Stimulated activated CD4-positive, alpha-beta T cell treated with anti-CD3 and anti-CD28 coated beads, Interleukin-1b, Interleukin-23, amount 100 ng/mL, for 48 hours (primary cell): ENCODE results near the gene ZSWIM6.
A peak's percentile ranks its signal among the peaks of the same experiment; 100 is the strongest.

Experiments
- DNase-seq: peaks from one replicate; pipeline ENCODE4 v3.0.0-alpha.2; 2020

The ZSWIM6 gene

DNA sequence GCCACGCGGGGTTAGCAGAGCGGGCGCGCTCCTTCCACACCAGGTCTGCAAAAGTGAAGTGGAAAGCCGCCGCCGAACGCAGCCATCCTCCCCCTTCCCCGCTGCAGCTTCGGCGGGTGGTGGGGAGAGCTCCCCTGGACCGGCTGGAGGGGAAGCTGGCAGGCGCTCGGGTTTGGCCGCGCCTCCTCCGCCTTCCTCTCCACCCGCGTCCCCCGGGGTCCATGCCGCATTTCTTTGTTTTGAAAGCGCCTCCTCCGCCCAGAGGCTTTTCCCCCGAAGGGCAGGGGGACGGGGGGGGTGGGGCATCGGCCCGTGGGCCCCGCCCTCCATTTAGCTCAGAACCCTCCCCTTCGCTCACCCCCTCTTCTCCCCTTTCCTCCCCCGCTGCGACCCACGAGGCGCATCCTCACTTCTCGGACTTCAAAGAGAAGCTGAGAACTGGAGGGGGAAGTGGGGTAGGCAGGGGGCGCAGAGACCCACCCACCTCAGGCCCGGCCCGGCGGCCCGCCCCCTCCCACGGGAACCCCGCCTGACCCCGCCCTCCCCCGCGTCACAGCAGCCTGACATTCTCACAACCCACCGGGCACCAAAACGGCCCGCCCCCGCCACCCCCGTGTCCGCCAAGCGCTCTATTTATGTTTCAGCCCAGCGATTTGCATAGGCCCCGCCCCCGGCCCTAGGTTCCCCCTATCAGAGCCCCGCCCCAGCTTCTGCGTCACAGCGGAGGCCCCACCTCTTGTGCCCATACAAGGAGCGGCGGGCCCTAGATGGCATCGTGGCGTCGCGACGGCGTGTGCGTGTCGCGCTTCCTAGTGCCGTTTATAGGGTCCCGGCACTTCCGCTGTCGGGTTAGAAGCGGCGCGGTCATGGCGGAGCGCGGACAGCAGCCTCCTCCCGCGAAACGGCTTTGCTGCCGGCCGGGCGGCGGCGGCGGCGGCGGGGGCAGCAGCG is at the start of gene ZSWIM6:
Gene ZSWIM6, plus strand, starts transcription at position 852 of the 951 bp plus-strand sequence. Its CDS starts 15 bp downstream, at position 867.
- DNase-seq: peak; percentile 98

DNA sequence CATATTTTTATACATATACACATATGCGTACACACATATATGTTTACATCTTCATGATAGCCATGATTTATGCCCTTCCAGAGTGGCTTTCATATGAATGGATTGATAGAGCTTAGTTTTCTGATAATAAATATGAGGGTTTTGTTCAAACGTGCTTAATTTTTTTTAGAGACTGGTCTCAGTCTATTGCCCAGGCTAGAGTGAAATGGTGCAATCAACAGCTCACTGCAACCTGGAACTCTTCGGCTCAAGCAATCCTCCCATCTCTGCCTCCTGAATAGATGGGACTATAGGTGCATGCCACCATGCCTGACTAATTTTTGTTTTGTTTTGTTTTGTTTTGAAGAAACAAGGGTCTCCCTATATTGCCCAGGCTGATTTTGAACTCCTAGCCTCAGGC is 48.6 kb upstream of the ZSWIM6 start:
- no peak for DNase-seq

GRCh38 chr5:61285531-61285930 is 46.5 kb upstream of the ZSWIM6 start:
- no peak for DNase-seq

DNA sequence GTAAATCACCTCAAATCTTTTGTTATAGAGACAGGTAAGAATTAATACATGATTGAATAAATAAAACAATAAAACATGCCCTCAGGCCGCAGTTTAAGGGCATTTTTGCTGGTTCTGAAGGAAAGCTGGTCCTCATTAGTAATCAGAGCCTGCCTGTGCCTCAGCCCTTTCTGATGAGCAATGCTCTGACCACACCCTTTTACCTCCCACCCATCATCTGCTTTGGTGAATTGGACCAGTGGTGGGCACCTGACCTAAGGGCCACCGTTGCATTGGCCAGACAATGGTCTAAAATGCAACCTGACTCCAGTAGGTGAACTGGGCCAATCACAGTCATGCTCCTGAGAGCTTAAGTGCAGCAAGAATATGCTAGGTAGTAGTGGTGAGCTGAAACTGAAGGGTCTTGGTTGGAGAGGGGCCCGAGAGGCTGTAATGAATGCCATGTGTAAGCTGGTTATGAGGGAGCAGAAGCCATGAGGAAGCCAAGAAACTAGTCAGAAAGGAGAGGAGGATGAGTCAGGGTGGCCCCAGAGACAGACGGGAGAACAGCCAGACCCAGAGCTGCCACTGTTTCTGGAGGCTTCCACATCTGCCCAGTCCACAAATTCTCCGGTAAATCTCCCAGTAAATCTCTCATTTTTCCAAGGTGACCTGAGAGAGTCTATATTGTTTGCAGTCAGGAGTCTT is 45.5 kb upstream of the ZSWIM6 start:
- no peak for DNase-seq

GRCh38 chr5:61287474-61287873 is 44.6 kb upstream of the ZSWIM6 start:
- DNase-seq: no peak

DNA sequence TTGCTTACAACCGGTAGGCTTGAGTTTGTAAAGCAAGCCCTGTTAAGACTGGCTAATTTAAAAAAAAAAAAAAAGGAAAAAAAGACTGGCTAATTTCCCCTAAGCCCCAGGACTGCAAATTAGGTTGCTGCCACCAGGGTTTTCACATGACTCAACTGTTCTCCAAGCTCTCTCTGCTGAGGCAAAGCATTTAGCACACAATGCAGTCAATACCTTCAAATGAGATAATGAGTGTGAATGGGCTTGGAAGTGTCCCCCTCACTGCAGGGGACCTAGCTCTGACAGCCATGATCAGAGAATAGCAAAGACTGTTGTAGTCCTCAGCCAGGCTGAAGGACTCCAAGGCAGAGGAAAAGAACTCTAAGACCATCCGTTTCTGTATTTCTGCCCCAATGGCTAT is 42.8 kb upstream of the ZSWIM6 start:
- DNase-seq: no peak

- no peak for DNase-seq
These were observed 42.3 kb upstream of the ZSWIM6 start for GRCh38 chr5:61289669-61290306.

GRCh38 chr5:61290791-61291210 is 41.3 kb upstream of the ZSWIM6 start:
- DNase-seq: no peak

GRCh38 chr5:61292062-61292657 is 39.9 kb upstream of the ZSWIM6 start:
- no peak for DNase-seq

DNA sequence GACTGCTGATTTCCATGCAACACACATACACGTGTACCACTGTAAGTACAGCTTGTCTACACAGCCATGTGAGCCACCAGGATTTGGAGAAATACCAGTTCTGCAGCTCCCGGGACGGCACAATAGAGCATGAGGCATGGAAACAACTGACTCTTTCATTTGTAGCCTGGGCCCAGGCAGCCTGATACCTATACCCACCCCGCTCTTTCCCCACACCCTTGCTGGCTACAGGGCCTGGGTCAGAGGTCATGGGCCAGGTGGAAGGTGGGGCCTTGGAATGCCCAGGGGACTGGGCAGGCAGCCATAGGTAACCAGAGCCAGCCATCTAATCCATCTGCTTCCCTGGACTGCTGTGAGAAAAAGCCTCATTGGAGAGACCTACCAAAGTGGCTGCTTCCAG is 39.0 kb upstream of the ZSWIM6 start:
- no peak for DNase-seq

GRCh38 chr5:61293873-61294272 is 38.2 kb upstream of the ZSWIM6 start:
- no peak for DNase-seq

GRCh38 chr5:61295365-61295764 is 36.7 kb upstream of the ZSWIM6 start:
- no peak for DNase-seq

GRCh38 chr5:61298066-61298465 is 34.0 kb upstream of the ZSWIM6 start:
- no peak for DNase-seq

DNA sequence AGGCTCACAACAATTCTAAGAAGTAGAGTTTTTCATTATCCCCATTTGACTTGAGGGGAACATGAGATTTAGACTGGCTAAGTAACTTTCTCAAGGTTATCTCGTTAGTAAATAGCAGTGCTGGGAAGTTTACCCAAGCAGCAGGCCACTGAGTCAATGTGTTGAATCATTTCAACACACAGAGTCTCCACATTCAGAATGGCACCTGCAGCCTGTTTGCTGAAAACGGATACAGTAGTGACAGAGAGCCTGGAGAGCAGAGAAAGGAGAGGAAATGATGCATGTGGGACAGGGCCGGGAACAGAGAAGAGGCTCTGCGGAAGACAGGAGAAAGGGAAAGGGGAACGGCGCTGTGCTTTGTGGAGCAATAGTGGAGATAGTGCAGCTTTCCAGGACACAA is 33.5 kb upstream of the ZSWIM6 start:
- no peak for DNase-seq

DNA sequence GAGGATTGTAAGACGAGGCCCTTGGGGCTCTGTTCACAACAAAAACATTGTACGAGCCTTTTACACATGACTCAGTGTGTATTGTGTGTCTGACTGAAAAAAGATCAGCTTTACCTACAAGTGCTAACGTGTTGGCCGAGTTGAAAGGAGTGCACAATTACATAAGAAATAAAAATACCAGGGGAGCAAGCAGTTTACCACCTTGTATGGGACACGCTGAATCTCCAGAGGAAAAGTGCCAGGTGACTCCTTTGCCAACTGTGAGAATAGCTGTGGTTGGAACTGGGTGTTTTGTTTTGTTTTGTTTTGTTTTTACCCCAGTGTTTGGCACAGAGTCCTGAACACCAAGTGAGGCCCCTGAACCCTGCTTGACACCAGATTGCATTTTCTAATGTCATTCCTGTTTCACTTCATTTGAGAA is 32.8 kb upstream of the ZSWIM6 start:
- DNase-seq: no peak

- DNase-seq: no peak
These were observed 30.5 kb upstream of the ZSWIM6 start for GRCh38 chr5:61301341-61302199.

DNA sequence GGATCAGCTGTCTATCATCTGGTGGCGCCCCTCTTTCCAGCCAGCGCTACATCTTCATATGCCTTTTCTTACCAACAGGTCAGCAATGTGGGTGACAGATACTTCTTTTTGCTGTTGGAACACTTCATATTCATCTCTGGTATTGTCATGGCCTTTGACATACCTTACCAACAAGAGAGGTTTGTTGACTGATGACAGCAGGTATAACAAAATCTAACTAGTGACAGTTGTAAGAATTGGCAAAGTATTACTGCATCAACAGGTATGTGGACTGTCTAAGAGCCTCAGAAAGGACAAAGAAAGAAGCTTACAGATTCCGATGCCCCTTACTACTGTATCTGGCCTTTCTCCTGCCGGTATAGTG is 29.9 kb upstream of the ZSWIM6 start:
- no peak for DNase-seq

GRCh38 chr5:61303346-61303745 is 28.7 kb upstream of the ZSWIM6 start:
- DNase-seq: no peak

GRCh38 chr5:61304590-61305381 is 27.3 kb upstream of the ZSWIM6 start:
- DNase-seq: no peak

- peak; percentile 63 for DNase-seq
These were observed 25.4 kb upstream of the ZSWIM6 start for GRCh38 chr5:61306531-61307131.

DNA sequence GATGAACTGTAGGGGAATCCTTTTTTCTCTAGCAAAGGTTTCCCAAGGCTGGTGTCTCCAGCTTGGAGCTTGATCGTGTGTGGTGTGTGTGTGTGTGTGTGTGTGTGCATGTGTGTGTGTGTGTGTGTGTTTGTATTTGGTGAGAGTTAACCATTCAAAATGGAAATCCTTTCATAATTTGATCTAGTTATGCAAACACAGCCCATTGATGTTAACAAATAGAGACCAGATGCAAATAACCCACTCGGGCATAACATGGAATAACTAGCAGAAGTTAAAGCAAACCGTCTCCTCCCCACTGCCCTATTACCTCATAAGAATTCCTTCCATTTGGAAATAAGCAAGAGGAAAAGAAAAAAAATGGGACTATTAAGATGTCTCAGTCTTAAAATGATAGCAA is 24.9 kb upstream of the ZSWIM6 start:
- DNase-seq: no peak
